SIG-M5 treated with dmso at 0.1 percent for 504 hours (cell line): Measurements from ENCODE around the gene BAIAP2L2.

Experiments used
- DNase-seq: peaks from one replicate; lab custom pipeline; 2025; ENCODE audit not compliant: unreplicated experiment; lab: John Stamatoyannopoulos, UW

The BAIAP2L2 gene

DNA sequence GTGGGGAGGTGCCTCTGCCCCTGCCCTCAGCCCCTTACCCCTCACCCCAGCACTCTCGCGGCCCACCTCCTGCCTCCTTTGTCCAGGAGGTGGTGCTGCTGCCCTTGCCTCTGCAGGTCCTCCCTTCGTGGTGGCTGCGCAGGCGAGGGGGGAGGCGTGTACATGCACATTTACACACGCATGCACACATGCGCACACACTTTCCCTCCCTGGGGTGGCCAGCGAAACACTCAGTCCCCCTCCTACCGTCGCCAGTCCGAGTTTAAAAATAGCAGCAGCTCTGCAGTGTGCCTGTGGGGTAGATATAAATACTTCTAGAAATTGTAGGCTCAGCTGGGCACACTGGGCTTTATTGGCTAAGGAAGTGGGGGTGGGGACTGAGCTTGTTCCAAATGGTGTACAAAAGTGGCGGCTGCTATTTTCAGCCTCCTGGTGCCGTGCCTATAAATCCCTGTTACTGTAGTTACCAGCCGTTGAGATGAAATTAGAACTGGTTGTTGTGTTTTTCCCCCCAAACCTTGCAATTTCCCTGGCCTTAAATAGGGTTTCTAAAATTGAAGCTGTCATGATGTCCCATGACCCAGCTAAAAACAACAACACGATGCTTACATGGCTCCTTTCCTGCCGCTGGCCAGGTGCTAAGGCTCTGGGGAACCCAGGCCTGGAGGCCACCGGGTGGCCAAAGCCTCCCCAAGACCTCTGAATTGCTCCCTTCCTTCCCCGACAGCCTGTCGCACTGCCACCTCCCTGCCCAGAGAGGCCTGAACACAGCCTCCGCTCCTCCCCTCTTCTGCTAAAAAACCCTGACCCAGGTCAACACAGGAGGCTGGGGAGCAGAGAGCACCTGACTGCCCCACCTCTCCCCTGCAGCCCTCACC, 40.9 kb downstream of the BAIAP2L2 start:
- peak; percentile 16 for DNase-seq

DNA sequence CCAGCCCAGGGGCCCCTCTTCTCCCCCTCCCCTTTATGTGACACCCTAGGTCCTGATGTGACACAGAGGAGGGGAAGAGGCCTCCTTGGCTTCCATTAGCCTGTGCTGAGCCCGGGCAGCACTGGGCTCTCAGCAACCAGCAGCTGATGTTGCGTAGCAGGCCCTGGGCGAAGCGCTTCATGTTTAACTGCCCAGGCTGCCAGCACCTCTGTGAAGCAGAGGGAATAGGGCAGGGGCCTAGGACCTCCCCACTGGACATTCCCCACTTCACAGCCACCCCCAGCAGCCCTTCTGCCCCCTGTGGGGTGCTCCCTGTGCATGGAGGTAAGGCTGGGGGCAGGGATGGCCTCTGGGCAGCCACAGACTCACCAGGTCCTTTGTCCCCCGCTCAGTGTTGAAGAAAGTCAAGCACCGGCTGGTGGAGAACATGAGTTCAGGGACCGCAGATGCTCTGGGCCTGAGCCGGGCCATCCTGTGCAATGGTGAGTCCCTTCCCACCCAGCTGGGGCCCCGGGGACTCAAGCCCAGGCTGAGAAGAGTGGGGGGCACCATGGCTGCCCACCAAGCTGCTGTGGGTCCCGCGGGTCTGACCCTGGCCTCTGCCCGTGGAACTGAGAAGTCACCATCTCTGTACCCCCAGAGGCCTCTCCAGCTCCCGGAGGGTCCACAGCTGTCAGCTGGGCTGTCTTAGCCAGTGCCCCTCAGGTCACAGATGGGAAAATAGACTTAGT, 41.7 kb downstream of the BAIAP2L2 start:
- DNase-seq: no peak

DNA sequence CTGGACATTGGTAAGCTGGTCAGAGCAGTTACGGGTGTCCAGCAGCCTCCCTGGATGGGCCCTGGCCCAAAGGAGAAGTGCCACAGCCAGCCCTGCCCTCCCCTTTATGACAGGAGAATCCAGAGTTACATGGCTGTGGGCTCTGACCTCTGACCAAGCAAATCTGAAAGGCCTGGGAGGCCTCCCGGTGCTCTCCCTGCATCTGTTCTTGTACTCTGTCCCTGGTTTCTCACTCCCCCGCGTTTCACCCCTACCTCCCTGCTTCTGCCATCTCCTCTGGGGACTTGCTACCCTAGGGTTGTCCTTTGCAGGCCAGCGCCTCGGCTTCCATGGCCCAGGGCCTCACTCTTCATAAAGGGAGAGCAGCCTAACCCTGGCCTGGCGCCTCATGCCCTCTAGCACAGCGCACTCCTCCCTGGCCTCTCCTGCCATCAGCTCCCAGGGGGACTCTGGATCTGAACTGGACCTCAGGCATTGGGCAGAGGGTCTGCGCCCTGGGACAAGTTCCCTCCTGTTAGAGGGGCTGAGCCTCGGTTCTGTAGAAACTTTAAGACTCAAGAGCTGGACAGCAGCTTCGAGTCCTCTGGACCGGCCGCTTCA, 42.6 kb downstream of the BAIAP2L2 start:
- DNase-seq: no peak

DNA sequence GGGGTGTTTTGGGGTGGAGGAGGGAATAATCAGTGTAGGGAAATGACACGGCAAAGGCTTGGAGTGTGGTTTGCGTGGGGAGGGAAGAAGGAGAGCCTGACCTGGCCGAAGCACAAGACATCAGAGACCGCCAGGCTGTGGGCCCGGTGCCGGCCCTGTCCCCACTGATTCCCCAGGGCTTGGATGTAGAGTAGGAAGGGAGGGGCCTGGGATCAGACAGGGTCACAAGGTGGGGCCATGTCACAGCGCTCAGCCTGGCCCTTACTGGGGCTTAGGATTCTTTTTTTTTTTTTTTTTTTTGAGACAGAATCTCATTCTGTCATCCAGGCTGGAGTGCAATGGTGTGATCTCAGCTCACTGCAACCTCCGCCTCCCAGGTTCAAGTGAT, 43.5 kb downstream of the BAIAP2L2 start:
- DNase-seq: no peak

DNA sequence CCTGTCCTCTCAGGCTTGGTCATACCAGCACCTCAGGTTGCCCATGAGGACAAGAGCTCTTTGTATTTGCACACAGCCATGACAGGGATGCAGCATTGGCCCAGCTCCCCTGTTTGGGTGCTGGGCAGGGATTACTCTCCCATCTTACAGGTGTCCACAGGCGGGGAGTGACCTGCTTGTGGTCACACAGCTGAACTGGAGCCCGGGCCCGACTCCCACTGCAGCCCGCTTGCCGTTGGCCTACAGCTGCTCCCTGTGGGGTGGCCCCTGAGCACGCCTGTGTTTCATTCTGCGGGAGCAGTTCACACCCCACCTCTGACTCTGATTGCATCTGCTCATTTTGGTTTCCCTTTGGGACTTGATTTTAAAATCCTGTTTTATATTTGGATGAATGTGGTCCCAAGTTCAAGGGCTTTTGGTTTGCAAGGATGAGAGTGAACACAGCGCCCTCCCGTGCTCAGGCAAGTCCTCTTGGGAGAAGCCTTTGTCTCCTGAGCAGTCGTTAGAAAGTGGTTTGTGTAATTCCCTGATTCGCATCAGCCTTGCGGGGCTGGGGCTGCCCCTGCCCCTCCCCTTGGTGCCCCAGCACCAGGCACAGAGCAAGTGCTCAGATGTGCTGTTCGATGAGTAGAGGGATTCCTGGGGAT, 44.0 kb downstream of the BAIAP2L2 start:
- no peak for DNase-seq

DNA sequence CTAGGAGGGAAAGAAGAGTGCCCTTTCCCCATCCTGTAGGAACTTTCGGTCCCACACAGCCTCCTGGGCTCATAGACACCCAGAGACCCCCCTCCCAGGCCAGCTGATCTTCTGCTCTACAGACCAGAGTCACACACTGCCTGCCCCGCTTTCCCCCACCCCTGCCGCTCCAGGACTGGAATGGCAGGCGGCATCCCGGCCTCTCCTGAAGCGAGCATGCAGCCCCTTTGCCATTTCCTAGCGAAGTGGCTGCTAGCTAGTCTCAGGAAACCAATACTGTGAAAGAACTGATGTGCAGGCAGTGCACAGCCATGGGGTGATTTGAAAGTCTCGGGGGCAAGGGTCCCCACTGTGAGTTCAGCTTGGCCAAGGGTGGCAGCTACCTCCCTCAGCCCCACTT, 44.9 kb downstream of the BAIAP2L2 start:
- no peak for DNase-seq

DNA sequence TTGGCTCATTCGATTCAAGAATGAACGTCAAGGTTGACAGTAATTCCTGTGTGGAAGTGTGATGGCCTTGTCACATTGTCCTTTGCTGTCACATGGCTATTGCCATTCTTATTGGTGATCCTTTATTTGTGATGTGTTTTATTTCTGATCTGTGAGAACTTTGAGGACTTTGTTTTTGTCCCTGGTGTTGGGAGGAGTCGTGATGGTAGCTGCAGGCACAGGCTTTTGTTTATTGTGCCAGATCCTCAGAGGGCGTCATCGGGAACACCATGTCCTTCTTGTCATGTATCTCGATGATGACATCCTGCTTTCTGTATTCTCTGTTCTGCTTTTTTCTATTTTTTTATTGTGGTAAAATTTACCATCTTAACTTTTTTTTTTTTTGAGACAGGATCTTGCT, 47.7 kb downstream of the BAIAP2L2 start:
- peak; percentile 37 for DNase-seq

DNA sequence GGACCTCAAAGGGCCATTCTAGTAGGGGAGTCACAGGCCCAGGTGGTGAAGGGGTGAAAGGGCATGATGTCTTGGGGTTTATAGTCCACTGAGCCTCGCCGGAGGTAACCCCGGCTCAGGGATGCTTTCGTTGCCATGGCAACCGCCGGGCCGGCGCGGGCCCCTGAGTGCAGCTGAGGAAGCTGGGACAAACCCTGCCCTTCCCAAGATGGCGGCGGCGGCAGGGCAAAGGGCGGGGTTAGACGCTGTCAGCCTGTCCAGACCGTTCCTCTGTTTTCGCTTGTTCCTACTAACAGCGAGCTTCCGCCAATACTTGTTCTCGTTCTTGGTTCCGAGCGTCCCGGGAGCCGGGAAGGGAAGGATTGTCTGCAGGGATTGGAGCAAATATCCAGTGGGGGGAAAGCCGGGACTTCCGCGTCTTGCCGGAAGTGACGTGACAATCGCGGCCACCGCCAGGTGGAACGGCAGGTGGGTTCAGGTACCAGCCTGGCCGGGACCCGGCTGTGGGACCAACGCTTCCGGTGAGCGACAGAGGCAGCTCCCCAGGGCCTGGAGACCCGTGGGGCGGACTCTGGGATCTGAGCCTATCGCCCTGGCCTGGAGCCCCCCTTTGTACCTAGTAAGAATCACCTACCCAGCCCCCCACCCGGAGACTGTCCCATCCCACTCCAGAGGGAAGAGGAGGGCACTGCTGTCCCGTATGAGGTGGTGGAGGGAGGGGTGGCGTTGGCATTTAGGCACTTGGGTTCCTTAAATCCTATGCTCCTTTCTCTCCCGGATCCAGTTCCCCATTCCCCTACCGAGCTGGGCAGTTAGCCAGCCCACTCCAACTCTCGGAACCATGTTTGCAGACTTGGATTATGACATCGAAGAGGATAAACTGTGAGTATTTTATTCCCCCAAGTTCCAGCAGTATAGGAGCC, 53.3 kb downstream of the BAIAP2L2 start, which contains the start of gene PICK1:
TSS of gene PICK1 (plus strand) at position 436 of the 923 bp plus-strand sequence. CDS start at position 842, 406 bp downstream.
- peak; percentile 55 for DNase-seq

DNA sequence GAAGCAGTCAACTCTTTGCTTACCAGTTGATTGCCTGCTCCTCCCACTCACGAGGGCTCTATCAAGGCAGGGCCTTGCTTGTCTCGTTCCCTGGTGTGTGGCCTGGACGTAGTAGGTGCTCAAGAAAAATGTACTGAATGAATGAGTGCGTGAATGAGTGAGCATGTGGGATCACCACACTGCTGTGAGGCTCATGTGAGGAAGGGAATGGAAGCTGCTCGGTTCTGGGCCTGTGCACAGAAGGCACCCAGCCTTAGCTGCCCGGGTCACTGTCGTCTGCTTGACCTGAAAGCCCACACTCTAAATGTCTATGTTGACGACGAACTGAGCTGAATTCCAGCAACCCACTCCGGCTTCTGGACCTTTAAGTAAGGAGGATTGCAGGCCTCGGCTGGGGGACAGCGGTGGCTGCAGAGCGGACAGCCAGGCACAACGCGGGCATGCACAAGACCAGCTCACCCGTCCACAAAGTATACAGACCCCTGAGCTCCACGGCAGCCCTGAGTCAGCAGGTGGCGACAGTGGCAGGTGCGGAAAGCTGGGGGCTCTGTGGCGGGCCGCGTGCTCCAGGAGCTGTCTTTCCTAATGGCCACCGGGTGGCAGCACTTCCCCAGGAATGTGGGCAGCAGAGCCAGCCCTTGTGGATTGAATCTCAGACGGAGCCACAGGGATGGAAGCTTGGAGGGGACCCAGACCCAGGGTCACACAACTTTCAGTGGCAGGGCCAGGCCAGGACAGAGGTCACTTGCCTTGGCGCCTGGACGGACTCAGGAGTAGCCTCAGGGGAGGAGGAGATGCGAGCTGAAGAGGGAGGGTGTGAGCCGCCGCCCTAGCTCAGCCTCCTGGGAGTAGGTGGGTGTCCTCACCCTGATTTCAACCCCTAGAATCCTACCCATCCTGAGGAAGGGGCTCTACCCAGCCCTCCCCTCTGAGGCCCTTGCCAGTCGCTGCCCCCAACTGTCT, 58.3 kb downstream of the BAIAP2L2 start:
- DNase-seq: peak; percentile 69

DNA sequence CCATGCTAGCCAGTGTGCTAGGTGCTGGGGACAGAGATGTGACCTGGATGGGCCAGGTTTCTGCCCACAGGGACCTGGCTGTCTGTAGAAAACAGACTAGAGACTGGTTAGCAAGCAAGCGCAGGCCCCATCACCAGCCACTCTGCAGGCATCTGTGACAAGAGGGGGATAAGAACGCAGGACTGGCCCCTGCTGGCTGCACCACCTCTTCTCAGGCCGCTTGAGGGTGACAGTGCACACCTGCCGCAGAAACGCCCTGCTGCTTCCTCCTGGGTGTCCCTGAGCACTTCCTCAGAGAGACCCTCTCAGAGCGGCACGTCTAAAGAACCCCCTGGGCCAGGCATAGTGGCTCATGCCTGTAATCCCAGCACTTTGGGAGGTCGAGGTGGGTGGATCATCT, 59.2 kb downstream of the BAIAP2L2 start:
- no peak for DNase-seq

DNA sequence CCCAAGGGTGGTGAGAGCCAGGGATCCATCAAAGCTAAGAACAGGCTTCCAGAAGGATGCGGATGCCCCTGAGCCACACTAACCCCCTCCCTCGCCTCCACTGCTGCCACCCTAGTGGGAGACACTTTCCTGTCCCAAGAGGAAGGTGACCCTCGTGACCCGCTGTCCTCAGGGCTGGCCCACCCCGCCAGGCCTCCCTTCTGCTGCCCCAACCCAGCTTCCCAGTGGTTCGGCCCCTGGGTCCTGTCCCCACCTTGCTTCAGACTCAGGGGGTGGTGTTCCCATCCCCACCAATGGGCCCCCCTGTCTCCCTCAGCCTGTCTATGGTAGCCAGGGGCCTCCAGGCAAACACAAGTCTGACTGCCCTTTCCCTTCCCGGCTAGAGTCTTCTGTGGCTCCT, 59.8 kb downstream of the BAIAP2L2 start:
- DNase-seq: no peak

DNA sequence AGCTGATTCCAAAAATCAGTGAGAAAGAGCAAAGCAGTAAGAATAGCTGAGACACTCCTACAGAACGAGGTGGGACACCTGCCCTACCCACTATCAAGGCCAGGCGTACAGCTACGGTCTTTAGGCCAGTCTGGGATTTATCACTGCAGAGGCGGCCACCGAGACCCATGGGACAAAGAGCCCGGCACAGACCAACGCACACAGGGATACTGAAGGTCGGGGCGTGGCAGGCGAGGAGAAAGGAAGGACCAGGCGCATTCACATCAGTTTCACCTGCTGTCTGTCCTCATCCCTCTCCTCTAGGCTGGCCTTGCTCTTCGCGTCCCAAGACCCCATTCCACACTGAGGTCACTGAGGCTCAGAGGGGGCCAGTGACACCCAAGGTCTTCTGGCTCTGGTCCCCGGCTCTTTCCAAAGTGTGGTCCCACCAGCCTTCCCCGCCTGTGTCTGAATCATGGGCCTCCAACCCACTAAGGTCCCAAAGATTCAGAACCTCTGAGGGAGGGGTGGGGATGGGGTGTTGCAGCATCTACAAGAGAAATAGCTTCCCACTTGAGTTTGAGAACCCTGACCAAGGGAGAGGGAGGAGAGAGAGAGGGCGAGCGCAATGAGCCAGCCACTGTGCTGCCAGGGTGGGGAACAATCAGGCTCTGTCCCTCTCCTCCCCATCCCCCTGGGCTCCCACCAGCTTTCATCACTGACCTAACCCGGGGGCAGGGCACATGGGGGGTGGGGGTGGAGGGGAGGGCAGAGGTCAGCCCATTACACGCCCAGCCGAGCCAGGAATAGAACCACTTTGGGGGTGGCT, 60.5 kb downstream of the BAIAP2L2 start:
- DNase-seq: no peak

DNA sequence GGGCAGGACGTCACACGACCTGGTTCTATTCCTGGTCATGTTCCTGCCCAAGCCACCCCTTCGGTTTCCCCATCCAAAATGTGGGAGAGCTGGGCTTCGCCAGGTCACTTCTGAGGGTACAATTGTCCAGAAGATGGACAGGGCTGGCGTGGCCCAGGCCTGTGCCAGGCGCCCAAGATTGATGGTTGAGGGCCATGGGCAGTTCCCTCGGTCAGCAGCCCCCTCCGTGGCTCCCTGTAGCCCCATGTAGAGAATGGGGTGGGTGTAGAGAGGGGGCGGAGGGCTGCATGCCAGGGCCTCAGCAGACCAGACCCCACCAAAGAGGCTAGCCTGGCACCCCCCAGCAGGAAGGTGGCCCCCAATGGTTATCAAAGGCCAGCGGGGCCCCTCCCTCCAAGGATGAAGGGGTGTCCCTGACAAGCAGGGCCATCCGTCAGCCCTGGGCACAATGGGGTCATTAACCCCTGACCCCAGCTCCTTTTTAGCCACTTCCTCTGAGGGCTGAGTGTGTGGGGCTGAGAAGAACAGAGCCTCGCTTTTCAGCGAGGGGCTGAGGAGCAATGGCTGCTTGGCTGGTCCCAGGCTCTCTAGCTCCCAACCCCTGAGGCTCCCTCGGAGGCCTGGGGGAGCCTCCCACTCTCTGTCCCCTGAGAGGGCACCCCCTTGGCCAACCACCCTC, 64.3 kb downstream of the BAIAP2L2 start:
- no peak for DNase-seq

DNA sequence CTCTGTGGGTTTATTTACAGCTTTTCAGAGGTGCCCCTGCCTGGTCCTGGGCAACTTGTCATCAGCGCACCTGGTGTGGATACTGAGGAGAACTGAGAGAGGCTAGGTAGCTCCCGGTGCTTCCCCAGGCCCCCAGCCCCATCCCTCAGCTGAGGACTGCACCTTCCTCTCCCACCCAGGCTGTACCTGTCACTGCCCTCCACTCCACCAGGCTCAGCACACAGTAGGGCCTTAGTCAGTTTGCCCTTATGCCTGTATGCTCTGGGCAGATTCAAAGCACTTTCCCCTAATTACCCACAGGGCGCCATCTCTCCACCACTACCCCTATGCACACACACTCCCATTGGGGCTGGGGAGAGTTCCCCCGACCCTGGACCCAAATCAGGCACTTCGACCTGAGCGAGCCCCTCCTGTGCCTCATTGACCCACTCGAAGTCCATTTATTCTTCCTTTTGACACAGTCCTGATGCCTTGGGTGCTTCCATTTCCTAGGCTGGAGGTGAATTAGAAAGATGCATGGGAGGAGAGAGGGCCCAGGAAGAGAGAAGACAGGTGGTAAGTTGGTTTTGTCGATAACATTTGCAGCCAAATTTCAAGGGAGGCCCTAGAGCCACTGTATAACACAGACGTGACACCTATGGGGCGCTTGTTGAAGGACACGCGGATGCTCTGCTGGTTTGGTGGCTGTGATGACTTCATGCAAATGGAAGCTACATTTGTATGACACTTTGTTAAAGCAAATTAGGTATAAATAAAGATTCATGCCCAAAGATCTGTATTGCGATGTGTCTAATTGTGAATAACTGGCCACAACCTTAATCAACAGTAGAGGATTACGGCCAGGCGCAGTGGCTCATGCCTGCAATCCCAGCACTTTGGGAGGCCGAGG, 67.1 kb downstream of the BAIAP2L2 start:
- DNase-seq: no peak

DNA sequence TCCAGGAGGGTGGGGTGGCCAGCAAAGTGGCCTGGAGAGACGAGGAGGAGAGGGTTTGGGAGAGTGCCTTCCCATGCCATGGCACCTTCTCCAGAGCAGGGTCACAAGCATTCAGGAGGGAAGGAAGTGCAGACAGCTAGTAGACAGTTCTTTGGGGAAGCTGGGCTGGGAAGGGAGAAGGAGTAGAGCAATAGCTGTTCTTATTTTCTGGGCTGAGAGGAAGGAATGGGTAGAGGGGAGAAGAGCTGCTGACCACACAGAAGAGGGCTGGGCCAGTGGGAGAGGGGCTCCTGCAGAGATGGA, 68.0 kb downstream of the BAIAP2L2 start:
- no peak for DNase-seq

DNA sequence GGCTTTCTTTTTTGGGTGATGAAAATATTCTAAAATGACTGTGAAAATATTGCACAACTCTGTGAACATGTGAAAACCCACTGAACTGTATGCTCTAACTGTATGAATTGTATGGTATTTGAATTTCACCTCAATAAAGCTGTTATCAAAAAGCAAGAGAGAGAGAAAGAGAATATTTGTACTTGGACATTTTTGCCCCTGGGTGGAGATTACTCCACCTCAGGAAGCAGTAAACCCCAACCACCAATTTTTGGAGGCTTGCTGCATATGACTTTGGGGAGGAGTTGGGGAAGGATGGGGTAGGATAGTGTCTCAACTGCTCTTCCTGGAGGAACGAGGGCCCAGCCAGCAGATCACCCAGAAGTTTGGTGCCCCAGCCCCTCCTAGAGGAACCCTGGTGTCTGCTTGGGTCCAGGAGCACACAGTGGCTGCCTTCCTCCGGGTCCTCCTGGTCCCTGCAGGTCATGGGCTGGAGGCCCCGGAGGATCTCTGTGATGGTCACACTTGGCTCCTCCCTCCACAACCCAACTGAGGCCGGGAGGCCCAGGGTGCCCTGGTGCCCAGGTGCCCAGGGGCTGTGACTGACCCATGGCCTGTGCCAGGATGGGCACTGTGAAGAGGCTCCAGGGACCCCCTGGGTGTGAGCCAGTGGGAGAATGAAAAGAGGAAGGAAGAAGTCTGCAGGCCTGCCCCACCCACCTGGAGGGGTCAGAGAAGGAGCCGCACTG, 68.6 kb downstream of the BAIAP2L2 start:
- peak; percentile 9 for DNase-seq
